ENCODE measurements around the gene MLLT6.

DNA sequence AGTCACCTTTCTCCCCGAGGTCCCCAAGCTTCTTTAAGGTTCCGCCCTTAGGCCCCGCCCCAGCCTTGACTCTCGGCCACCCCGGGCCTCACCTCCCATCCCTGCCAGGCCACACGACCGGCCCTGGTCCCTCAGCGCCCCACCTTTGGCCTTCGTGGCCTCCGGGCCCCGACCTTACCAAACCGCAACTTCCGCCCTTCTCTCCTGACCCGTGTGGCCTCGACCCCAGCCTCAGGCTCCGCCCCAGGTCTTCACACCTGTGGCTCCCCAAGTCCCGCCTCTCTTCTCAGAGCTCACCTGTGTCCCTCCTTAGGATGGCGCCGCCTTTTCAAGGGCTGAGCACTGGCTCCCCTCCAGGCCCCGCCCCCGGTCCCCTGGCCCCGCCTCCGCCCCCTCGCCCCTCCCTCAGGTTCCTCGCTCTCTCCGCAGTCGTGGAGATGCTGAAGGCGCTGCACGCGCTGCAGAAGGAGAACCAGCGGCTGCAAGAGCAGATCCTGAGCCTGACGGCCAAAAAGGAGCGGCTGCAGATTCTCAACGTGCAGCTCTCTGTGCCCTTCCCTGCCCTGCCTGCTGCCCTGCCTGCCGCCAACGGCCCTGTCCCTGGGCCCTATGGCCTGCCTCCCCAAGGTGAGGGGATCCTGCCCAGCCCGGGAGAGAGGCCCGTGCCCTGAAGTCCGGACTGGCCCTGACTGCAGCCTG lies 15.0 kb downstream of the MLLT6 start:
- TF ChIP-seq FOXA1 (IDR thresholded peaks at IDR 0.05) (no peak), BHLHE40 (IDR thresholded peaks at IDR 0.05; ENCODE audit: borderline replicate concordance) (no peak), ARNT (IDR thresholded peaks at IDR 0.05) (no peak), NFRKB (IDR thresholded peaks at IDR 0.05) (no peak), HDGF (IDR thresholded peaks at IDR 0.05; ENCODE audit: borderline replicate concordance) (no peak), TARDBP (IDR thresholded peaks at IDR 0.05) (no peak), FOXM1 (IDR thresholded peaks at IDR 0.05; ENCODE audit: borderline replicate concordance) (no peak), SP1 (IDR thresholded peaks at IDR 0.05) (no peak), ZNF384 (IDR thresholded peaks at IDR 0.05) (no peak)
- TF ChIP-seq, protein P1, sequence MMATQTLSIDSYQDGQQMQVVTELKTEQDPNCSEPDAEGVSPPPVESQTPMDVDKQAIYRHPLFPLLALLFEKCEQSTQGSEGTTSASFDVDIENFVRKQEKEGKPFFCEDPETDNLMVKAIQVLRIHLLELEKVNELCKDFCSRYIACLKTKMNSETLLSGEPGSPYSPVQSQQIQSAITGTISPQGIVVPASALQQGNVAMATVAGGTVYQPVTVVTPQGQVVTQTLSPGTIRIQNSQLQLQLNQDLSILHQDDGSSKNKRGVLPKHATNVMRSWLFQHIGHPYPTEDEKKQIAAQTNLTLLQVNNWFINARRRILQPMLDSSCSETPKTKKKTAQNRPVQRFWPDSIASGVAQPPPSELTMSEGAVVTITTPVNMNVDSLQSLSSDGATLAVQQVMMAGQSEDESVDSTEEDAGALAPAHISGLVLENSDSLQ (IDR thresholded peaks at IDR 0.05) = no peak

All from HEK293T (cell line).